Lower lobe of right lung (tissue), 2 donors: Measurements from ENCODE around the gene TRIM2. TPM values are rescaled to one million over a fixed set of nuclear protein-coding genes. Genes with fewer than 3 reads are reported as not detected.

Source experiments
- ATAC-seq, 2 donors: fragments of 200-7000 bp; cut with Tn5 transposase; one replicate each; pipeline ENCODE4 v1.9.1; 2020 to 2022; ENCODE audit warnings: mild to moderate bottlenecking in 2 of 2, moderate library complexity in 2 of 2
- DNase-seq: peaks from one replicate; pipeline ENCODE4 v3.0.0-alpha.2; 2020
- H3K27ac ChIP-seq: fragments of 200-600 bp; one replicate; pipeline ENCODE4 v1.8.0; 2022
- H3K27me3 ChIP-seq: fragments of 200-600 bp; one replicate; pipeline ENCODE4 v1.8.0; 2022; ENCODE audit warnings: low read depth
- H3K36me3 ChIP-seq: fragments of 200-600 bp; one replicate; pipeline ENCODE4 v1.8.0; 2022; ENCODE audit warnings: mild to moderate bottlenecking
- H3K4me1 ChIP-seq: fragments of 200-600 bp; one replicate; pipeline ENCODE4 v1.8.0; 2022
- H3K4me3 ChIP-seq: fragments of 200-600 bp; one replicate; pipeline ENCODE4 v1.8.0; 2022; ENCODE audit warnings: mild to moderate bottlenecking
- H3K9me3 ChIP-seq: fragments of 200-600 bp; one replicate; pipeline ENCODE4 v1.8.0; 2022
- intact Hi-C: fragments of 100-400 bp; cut with DNase I; formaldehyde crosslinking; loops from one replicate; pipeline ENCODE4 v1.11.0; 2022
- total RNA-seq: library from RNA; stranded (reverse); fragmentation: NEBNext Ultra II Directional; extraction: Animal tissue kit (Norgen Biotek cat#: 25700); gene quantifications from one replicate; pipeline ENCODE4 v1.2.1, GENCODE V29; 2021
- TF ChIP-seq, protein P1 (sequence below): fragments of 200-600 bp; IDR thresholded peaks from one replicate; pipeline ENCODE4 v1.8.0; 2022; ENCODE audit warnings: antibody characterized with exemption, mild to moderate bottlenecking
- donor health status: DM: no; HTN: yes; CAD: no; lungs with severe emphysema.

The TRIM2 gene
- total RNA-seq, 1 donor from 2014 or later = 32.6 TPM

DNA sequence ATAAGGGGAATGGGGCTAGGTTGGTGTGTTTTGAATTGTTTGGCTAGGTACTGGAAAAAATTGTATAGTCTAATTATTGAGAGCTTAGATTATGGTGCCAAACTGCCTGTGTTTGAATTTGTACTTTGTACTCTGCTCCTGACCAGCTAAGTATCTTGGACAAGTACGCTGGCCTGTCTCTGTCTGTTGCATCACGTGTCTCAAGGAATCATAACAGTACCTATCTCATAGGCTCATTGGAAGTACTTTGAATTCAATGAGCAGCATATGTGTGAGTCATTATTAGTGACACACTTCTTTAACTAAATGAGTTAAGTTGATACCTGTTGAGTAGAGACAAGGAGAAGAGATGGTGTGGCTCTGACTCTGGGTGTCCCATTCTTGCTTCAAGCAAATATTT is 70.7 kb downstream of the TRIM2 start:
- H3K4me1 ChIP-seq = no peaks in the 10 kb centered on the region
- no peaks in the 10 kb centered on the region for H3K27me3 ChIP-seq
- ATAC-seq (no peak), DNase-seq (no peak)
- no peak overlapping the region for H3K4me3 ChIP-seq
- no peaks in the 10 kb centered on the region for H3K9me3 ChIP-seq
- H3K36me3 ChIP-seq = peaks cover 5% of the 10 kb centered on the region
- intact Hi-C loops = no loop called here
- TF ChIP-seq, protein P1, sequence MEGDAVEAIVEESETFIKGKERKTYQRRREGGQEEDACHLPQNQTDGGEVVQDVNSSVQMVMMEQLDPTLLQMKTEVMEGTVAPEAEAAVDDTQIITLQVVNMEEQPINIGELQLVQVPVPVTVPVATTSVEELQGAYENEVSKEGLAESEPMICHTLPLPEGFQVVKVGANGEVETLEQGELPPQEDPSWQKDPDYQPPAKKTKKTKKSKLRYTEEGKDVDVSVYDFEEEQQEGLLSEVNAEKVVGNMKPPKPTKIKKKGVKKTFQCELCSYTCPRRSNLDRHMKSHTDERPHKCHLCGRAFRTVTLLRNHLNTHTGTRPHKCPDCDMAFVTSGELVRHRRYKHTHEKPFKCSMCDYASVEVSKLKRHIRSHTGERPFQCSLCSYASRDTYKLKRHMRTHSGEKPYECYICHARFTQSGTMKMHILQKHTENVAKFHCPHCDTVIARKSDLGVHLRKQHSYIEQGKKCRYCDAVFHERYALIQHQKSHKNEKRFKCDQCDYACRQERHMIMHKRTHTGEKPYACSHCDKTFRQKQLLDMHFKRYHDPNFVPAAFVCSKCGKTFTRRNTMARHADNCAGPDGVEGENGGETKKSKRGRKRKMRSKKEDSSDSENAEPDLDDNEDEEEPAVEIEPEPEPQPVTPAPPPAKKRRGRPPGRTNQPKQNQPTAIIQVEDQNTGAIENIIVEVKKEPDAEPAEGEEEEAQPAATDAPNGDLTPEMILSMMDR = no peak
- H3K27ac ChIP-seq = no peak overlapping the region

DNA sequence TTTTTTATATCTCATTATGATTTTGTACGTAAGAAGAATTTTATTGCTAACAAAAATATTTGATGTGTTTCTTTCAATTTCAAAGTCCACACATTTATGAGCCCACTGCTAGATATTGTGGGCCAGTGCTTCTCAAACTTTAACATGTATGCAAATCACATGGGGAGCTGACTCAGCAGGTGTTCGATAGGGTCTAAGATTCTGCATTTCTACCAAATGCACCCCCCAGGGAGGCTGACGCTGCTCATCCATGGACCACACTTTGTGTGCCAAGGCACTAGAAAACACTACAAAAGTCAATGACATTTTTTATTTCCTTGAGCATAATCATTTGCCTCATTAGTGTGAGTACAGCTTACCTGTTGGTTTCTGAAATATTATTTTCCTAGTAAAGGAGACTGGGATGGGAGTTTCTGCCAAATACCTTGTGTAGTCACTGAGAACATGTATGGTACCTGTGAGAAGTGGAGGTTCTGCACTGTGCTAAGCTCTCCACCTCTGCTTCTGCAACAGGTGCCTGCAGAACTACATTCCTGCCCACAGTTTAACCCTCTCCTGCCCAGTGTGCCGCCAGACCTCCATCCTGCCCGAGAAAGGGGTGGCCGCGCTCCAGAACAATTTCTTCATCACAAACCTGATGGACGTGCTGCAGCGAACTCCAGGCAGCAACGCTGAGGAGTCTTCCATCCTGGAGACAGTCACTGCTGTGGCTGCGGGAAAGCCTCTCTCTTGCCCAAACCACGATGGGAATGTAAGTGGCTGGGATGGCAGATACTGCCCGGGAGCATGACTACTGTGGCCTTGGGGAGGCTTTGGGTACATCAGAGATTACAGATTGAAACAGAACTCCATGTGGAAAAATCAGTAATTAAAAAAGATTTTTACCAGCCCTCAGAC is 71.4 kb downstream of the TRIM2 start:
- Histone ChIP-seq H3K9me3 (no peaks in the 10 kb centered on the region), H3K27ac (no peak overlapping the region), H3K27me3 (no peaks in the 10 kb centered on the region), H3K4me3 (no peak overlapping the region), H3K4me1 (no peaks in the 10 kb centered on the region), H3K36me3 (peaks cover 5% of the 10 kb centered on the region)
- ATAC-seq (no peak), DNase-seq (no peak)
- intact Hi-C loops = no loop called here
- TF ChIP-seq, protein P1 = no peak

DNA sequence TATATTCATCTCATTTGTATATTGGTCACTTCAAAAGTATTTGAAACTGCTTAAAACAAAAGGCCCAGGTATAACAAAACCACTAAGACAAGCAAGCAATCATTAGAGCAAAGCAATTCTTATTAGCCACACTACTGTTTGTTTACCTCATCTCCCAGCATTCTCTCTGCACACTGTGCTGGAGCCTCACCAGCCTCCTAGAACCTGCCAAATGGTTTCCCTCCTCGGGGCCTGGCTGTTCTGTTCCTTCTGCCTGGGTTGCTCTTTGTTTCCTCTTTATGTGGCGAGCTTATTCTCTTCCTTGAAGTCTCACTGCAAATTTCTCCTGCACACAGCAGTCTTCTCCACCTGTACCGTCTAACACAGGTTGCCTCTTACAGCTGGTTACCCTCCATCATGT is 72.7 kb downstream of the TRIM2 start:
- no peaks in the 10 kb centered on the region for H3K27me3 ChIP-seq
- TF ChIP-seq, protein P1 = no peak
- no peaks in the 10 kb centered on the region for H3K9me3 ChIP-seq
- H3K36me3 ChIP-seq = peaks cover 5% of the 10 kb centered on the region
- no peak overlapping the region for H3K4me3 ChIP-seq
- ATAC-seq (no peak), DNase-seq (no peak)
- H3K27ac ChIP-seq = no peak overlapping the region
- H3K4me1 ChIP-seq = no peaks in the 10 kb centered on the region
- intact Hi-C loops = no loop called here

DNA sequence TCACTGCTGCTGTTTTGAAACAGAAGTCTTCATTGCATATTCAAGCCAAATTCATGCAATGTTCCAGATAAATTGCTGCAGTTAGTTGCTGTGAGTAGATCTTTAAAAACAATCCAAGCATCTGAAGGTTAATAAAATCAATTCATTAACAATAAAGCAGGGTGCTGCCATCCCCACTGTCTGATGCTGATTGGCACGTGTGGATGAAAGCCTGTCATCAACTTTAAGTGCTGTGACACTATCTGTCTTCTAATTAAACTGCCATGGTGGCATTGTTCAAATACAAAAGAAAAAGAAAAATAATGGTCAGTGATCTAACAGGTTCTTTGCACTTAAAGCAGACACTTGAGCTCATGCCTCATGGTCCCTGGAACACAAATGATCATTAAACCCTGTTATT is 77.2 kb downstream of the TRIM2 start:
- Histone ChIP-seq H3K27me3 (no peaks in the 10 kb centered on the region), H3K36me3 (peaks cover 5% of the 10 kb centered on the region), H3K27ac (no peak overlapping the region), H3K4me3 (no peak overlapping the region), H3K9me3 (peaks cover 7% of the 10 kb centered on the region), H3K4me1 (no peaks in the 10 kb centered on the region)
- TF ChIP-seq, protein P1 = no peak
- intact Hi-C loops = no loop called here
- DNase-seq (no peak), ATAC-seq (no peak)

DNA sequence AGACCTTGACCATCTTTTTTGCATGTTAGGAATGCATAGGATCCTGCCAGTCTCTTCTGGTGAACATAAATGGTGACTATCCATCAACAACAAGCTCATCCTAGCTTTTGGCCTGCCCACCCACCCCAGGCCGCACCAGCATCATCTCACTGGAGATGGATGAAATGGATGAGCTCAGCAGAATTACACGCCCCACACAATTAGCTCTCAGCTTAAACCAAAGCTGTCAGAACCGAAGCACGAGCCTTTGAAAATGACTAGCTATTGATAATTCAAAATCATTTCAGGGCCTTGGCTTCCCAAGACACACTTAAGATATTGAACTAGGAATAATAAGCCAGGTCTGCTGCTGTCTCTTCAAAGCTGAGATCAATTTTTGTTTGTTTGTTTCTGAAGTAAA is 77.8 kb downstream of the TRIM2 start:
- H3K27me3 ChIP-seq = no peaks in the 10 kb centered on the region
- no peak for DNase-seq
- no peak for ATAC-seq
- no peaks in the 10 kb centered on the region for H3K4me1 ChIP-seq
- TF ChIP-seq, protein P1 = no peak
- intact Hi-C loops = no loop called here
- peaks cover 7% of the 10 kb centered on the region for H3K9me3 ChIP-seq
- H3K4me3 ChIP-seq = no peak overlapping the region
- no peak overlapping the region for H3K27ac ChIP-seq
- H3K36me3 ChIP-seq = peaks cover 5% of the 10 kb centered on the region
